HL-60/S4 treated with retinoic acid at 250 ng/mL for 4 days and 3 days (cell line): ENCODE results near the gene ZNF362.
"Not testable (repeated sequence)": the region's sequence is repeated elsewhere in the genome, so short reads cannot be mapped to it uniquely, and the experiment has no call there.

Source experiments
- in situ Hi-C: fragments of 300-500 bp; cut with MboI; formaldehyde crosslinking; loops from 2 replicates; pipeline ENCODE4 v1.7.0; 2022; ENCODE audit warnings: low sequenced_read_pairs

Gene ZNF362

DNA sequence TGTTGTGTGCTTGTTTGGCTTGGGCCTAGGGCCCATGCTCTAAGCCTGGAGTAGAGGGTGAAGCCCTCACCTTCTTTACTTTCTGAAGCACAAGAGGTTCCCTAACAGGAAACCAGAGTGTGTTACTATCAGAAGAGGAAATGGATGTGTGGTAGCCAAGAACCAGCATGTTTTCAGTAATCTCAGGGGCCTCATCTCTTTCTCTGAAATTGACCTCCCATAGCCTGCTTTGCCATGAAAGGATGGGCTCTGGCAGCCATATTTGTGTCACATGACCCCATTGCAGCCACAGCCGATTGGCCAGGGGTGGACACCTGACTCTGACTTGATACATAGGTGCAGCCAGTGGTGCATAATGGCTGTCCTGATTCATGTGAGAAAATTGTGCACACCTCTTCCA lies 46.0 kb downstream of the ZNF362 start:
- in situ Hi-C loops = no loop called here

DNA sequence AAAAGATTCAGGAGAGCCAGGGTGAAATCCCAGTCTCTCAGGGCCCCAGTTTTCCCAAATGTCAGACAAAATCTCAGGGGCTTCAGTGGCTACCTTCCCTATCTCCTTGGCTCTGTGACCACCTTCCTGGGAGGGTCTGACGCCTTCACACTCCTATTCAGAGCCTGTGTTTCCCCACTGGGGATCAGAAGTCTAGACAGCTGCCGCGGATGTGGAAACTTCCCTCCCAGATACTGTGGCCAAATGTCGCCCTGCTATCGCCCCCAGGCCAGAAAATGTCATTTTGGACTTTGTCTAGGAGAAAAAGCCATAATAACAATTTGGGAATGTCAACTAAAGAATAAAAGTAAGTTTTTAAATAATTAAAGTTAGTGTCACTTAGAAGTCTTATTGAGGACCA lies 48.7 kb downstream of the ZNF362 start:
- in situ Hi-C loops = no loop called here

DNA sequence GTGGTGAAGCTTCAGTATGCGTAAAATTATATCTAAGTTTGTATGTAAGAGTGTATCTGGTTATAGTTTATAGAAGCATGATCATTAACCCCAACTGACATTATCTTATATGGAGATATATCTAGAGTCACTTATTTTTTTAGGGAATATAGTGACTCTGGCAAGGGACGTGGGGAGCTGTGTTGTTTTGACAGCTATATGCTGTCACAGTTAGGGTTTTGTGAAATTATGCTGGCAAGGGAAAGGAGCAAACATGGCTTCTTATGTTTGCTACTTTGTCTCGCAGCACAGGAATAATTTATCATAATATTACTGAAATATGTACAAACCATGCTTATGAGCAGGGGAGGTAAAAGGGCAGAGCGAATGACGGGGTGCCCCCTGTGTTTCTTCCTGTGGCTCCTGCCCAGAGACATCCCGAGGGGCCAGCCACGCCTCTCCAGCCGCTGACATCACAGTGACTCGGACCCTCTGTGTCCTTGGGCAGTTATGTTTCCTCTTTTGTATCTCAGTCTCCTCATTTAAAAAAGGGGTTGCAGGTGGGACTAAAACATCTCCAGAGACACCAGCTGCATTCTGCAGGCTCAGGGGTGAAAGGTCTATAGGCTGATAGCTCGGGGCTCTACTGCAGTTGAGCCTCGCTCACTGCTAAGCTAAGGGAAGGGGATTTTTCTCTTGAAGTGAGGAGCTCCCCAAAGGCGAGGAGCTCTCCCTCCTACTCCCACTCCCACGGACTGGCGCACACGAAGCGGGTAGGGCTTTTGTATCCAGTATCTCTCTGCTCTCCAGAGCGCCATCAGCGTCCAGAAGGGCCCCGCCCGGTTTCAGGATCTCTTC lies 49.7 kb downstream of the ZNF362 start:
- in situ Hi-C loops = no loop called here

DNA sequence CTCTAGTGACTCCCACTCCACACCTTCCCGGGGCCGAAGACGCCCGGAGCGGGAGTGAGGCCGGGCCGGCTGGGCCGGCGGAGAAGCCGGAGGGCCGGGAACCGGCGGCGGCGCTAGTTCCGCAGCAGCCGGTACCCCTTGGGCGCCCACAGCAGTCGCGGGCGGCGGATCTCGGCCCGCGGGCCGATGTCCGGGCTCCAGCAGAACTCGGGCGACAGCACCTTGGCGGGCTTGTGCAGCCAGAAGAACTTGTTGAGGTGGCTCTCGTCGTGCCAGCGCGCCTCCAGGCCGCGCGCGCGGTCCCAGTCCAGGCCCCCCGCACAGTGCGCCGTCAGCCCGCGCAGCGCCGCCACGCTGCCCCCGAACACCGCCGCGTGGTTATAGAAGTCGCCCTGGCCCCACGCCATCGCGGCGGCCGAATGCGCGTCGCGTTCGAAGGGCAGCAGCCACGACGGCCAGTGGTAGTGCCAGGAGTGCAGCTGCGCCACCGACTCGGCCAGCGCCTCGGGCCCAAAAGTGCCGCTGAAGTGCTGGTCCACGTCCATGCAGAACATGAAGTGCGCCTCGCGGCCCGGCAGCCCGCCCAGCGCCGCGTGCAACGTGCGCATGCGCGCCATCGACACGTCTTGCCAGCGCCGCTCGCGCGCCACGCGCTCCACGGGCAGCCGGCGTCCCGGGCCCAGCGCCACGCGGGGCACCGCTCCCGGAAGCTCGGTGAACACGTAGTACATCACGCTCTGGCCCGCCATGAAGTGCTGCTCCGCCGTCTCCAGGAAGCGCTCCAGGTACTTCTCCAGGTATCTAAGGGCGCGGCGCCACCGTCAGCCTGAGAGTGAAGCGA lies 50.6 kb downstream of the ZNF362 start:
- in situ Hi-C loops = no loop called here

DNA sequence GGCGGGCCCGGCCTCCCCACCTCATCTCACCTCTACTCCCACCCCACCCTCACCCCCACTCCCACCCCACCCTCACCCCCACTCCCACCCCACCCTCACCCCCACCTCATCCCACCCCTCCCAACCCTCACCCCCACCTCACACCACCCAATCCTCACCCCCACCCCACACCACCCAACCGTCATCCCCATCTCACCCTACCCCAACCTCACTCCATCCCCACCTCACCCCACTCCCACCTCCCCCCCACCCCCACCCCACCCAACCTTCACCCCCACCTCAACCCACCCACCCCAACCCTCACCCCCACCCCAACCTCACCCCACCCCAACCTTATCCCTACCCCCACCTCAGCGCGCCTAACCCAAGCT lies 51.2 kb downstream of the ZNF362 start:
- in situ Hi-C loops = no loop called here

DNA sequence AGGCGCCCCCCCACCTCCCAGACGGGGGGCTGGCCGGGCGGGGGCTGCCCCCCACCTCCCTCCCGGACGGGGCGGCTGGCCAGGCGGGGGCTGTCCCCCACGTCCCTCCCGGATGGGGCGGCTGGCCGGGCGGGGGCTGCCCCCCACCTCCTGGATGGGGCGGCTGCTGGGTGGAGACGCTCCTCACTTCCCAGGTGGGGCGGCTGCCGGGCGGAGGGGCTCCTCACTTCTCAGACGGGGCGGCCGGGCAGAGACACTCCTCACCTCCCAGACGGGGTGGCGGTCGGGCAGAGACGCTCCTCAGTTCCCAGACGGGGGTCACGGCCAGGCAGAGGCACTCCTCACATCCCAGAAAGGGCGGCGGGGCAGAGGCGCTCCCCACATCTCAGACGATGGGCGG lies 53.1 kb downstream of the ZNF362 start:
- in situ Hi-C loops = not testable (repeated sequence)

DNA sequence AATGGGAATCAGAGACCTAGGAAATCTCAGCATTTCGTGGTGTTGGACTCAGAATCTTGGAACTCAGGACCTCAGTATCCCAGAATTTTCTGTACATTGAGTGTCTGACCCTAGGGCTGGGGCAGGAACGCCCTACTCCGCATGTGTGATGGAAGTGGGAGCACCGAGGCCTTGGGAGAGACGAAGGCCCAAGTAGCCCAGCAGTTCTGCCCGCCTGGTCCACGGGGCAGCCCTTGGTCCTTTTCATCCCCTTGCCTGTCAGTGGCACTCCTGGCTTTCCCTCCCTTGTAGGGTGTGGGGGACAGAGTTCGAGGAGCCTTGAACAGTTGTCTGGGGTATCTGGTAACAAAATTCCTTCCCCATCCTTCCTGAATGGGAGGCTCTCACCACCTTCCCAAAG lies 54.4 kb downstream of the ZNF362 start:
- in situ Hi-C loops = no loop called here

DNA sequence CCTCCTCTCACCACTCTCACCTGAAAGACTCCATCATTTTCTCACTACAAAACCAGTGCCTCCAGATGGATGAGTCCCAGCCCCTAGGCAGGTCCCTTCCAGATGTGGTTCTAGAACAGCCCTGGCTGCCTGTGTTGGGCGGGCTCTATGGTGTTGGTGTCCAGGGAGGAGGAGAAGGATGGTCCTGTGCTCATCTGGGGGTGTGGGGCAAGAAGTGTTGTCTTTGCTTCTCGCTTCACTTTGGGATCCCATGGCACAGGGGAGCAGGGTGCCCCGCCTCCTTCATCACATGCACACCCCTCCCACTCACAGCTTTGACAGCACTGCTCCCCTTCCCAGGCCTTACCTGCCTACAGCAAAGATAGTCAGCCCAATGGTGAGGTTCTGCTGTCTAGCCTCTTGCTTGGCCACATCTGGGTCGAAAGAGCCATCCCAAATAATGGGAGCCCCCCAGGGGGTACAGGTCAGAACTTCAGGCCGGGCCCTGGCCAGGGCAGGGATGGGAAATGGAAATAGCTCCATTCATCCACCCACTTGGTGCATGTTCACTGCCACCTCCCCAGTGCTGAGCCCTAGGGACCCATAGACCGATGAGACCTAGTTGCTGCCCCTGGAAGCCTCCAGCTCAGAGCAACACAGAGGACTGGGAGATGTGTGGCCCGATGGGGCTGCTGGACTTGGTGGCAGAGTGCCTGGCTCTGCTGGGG lies 55.6 kb downstream of the ZNF362 start:
- in situ Hi-C loops = no loop called here

DNA sequence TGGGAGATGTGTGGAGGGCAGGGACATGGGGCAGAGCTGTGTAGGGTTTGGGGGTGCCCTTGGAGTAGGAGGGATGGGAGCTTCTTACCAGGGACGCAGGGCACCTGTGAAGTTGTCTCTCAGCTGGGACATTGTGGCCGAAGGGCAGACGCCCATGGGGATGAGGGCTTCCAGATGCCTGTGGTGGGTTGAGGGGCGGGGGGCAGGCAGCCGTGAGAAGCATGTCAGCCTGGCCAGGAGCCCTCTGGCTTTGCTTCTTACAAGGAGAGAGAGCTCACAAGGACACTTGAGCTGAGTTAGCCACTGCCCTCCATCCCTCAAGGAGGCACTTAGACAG lies 56.1 kb downstream of the ZNF362 start:
- in situ Hi-C loops = no loop called here

DNA sequence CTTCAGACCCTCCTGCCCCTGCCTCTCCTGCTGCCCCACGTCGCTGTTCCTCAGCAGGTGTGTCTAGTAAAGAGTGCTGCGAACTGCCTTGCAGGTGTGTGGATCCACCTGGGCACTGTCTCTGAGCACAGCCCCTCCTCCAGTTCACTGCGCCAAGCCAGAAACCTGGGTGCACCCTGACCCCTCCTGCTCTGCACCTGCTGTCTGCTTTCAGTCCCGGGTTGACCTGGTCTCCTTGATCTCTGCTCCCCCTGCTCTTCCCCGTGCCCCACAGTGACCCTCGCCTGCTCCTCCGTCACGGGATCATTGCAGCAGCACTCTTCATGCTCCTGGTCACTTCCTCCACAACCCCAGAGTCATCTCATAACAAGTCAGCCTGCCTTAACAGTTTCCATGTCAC lies 58.1 kb downstream of the ZNF362 start:
- in situ Hi-C loops = no loop called here

DNA sequence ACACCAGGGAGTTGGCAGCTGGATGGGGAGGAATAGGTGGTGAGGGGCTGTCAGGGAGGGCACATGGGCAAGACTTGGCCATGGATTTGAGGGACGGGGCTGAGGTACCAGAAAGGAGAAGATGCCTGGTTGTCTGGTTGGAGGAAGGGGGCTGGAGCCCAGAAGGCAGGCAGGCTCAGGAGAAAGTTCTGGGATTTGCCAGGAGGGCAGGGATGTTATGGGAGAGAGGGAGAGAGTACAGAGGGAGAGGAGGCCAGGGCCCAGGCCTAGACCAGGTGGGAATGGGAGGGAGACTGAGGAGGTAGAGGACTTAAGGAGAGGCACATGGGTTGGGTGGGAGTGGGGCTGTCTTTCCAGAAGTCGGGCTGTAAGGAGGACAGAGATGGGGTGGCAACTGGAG lies 60.3 kb downstream of the ZNF362 start:
- in situ Hi-C loops = no loop called here

DNA sequence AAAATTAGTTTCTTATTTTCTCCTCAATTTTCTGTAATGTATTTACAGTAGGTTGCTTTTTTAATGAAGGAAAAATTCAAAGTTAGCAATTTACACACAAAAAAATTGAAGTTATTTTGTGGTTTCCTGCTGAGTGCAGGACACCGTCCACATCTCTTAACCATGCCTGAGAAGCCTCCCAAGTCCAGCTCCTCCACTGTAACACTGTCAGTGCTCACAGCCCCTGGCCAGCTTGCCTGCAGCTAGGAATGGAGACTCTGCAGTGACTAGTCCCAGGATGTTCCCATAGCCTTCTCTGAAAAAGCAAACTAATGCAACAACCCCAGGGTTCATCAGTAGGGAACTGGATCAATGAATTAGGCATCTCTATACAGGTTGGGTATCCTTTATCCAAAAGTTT lies 61.1 kb downstream of the ZNF362 start:
- in situ Hi-C loops = no loop called here

DNA sequence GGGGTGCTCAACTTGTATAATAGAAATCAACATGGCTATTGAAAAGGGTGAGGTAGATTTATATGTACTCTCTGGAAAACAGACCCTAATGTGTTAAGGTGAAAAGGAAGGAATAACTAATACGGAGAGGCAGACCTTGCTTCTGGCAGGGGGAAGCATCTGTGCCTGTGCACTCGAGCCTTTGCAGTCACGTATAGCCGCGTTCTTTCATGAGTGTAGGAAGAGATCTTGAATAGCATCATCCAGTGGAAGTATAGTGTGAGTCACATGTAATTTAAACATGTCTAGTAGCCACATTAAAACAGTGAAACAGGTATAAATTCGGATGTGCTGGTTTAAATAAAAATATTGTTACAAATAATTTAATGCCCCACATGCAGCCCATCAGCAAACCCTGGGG lies 61.7 kb downstream of the ZNF362 start:
- in situ Hi-C loops = no loop called here

DNA sequence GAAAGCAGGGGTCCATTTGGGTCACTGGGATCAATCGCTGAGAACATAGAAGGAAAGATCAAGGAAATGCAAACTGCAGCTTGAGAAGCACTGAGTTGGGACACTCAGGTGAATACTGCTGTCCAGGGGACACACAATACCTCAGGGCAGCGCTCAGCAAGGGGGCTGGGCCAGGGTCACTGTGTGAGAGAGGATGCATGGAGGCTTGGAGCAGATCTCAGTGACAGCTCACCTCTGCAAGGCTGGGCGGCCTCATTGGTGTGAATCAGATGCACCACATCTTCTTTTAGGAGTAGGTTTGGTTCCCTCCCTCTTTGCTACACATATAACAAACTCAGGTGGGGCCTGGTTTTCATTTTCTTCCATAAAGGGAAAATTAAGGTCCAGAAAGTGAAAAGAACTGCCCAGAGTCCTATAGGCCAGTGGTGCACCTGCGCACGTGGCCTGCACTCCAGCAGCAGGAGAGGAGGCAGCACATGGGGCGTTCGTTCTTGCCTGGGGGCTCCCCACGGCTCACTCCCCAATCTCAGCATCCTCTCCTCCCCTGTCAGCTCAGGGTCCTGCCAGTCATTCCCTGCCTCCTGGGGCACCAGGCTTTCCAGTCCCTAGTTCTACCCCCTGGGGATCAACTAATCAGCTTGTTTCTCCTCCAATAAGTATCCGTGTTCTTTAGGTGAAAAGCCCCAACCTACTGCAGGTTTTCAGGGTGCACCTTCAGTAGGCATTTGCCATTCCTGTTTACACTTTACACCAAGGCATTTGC lies 63.1 kb downstream of the ZNF362 start:
- in situ Hi-C loops = no loop called here

DNA sequence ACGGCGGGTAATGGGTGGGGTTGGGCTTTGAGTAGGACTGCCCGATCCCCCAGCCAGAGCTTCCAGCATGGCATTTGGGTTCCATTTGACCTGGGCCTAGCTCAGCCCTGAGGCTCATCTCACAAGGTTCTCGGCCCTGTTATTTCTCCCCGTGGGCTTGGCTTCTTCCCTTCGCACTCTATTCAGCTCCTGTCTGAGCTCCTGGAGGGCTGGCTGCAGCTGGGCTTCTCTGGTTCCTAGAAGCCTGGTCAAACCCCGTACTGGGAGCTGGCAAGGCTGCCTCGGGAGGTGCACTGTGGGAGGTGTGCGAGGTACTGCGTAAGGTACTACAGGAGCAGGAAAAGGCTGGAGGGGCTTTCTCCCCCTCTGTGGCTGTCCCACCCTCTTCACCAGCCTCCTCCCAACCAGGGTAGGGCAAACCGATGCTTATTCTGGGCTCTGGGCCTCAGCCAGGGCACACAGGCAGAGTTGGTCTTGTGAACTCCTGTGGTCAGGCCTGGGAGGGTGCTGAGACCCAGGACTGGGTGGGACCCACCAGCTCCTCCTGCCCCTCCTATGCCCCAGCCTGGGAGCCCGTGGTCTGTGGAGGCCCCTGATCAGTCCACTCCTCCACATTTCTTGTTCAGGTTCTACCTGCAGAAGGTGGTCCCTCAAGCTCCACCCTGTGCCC lies 63.8 kb downstream of the ZNF362 start:
- in situ Hi-C loops = no loop called here

DNA sequence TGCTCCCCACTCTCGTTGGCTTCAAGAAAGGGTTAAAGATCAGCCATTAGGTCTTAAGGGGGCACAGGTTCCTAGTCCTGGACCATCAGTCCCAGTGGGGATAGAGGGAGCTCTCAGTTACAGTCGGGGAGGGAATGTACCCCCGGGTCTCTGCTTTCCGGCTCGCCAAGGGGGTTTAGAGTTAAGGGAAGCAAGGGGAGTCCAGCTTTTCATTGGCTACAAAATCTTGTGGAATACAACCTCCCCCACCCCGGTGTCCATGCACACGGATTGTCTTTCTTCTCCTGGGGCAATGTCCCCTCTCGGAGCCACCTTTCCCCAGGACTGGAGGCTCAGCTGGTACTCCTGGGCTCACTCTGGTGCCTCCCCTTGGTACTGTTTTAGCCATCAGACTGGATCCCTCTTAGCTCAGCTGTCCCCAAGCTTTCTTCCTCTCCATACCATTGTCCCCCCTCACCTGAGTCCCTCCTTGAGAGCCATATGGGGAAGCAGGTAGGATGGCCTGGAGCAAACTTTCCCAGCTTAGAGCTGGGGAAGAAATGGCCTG lies 64.4 kb downstream of the ZNF362 start, which contains the start of gene A3GALT2:
A3GALT2 (minus strand) TSS at position 480 of the 547 bp plus-strand sequence; CDS start at position 480, 0 bp downstream.
- in situ Hi-C loops = no loop called here

DNA sequence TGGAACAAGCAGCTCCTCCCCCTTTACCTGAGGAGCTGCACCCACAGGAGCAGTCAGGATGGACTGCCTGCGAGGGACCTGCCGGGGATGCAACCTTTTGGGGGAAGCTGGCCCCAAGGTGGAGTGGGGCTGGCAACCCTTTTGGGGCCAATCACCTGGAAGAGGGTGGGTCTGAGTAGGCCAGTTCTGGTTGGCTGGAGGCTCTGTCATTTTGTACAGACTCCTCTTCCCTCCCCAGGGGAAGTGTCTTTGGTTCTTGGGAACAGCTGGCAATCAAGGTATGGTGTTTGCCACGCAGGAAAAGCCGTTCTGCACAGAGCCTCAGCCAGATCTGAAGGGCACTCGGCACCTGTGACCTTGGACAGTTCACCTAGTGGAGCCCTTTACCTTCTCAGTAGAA lies 64.9 kb downstream of the ZNF362 start:
- in situ Hi-C loops = no loop called here

DNA sequence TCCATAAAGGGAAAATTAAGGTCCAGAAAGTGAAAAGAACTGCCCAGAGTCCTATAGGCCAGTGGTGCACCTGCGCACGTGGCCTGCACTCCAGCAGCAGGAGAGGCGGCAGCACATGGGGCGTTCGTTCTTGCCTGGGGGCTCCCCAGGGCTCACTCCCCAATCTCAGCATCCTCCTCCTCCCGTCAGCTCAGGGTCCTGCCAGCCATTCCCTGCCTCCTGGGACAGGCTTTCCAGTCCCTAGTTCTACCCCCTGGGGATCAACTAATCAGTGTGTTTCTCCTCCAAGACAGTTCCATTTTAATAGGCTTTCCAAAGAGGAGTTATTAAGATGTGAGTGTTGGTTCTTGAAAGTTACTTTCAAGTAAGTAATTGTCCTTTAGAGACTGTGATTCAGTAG lies 65.8 kb downstream of the ZNF362 start:
- in situ Hi-C loops = no loop called here

DNA sequence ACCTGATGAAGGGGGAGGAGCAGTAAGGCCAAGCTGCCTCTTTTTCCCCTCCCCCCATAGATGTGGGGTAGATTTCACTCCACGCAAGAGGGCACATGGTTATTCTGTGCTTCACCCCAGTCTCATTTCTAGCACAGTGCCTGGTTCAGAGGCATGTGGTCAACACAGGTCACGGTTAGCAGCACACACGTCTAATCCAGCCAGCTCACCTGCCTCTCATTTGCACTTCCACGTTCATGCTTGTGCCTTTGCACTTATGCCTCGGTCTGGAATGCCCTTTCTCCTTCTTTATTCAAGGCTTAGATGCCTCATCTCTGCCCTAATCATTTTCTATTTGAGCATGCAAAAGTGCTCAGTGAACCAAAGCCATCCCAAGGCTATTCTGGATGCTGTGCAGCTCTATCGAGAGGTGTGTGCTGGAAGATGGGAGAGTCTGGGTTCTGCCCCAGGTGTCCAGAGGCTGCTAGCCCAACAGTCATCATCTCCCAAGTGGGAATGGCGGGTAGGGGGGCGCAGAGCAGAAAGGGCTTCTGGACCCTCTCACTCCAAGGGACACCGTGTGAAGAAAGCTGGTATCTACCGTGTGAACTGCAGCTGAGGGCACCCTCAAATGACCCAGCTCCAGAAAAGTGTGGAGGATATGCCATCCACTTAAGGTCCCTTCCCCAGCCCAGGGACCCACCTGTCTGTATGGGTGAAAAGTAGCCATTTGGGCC lies 66.7 kb downstream of the ZNF362 start:
- in situ Hi-C loops = no loop called here
